ENCODE data around the gene PCGF3.
"Not testable (repeated sequence)": the region's sequence is repeated elsewhere in the genome, so short reads cannot be mapped to it uniquely, and the experiment has no call there.

Gene PCGF3

DNA sequence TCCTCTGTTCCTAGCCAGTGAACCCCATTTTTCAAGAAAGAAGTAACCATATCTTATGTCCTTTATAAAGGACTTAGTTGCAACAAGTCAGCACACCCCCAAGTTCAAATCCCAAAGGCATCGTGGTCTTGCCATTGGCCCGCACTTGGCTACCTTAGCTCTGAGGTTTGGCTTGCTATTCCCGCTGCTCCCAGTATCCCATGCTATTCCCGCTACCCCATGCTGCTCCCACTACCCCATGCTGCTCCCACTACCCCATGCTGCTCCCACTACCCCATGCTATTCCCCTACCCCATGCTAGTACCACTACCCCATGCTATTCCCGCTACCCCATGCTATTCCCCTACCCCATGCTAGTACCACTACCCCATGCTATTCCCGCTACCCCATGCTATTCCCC, 37.4 kb upstream of the PCGF3 start:
- not testable (repeated sequence) for DNase-seq

DNA sequence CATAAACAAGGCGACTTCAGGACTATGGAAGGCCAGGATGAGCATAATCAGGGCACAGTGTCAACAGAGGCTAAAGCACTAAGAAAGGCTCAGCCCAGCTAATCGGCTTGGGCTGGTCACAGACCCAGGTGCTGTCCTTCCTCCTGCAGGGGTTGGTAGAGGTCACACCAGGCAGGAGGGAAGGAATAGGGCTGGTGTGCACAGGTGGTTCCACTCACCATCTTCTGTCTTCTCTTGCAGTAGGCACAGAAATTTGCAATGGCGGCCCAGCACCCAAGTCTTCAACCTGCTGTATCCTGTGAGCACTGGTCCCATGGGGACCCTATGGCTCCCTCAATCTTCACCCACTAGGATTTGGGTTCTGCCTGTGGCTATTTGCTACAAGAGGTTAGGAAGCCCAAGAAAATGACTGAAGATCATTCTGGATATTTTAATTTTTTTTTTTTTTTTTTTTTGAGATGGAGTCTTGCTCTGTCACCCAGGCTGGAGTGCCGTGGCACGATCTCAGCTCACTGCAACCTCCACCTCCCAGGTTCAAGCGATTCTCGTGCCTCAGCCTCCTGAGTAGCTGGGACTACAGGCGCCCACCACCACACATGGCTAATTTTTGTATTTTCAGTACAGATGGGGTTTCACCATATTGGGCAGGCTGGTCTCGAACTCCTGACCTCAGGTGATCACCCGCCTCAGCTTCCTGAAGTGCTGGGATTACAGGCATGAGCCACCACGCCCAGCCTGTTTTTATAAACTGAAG, 35.6 kb upstream of the PCGF3 start:
- DNase-seq, result not testable (repeated sequence)

DNA sequence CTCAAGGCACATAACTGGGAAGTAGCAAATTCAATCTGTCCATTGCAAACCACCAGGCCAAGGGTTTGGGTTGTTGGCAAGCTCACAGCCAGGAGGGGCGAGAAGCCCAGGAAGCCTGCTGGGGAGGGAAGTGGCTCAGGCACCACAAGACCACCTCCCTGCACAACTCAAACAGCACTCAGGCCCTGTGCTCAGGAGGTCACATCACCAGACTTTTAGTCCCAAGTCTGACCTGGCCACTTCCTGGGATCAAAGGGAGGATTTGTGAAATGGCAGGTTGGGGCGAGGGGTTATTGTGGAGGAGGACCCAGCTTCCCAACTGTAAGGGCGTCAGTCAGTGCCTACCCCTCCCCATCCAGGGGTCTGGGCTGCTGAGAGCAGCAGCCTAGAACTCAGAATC, 33.9 kb upstream of the PCGF3 start:
- DNase-seq, result no peak

DNA sequence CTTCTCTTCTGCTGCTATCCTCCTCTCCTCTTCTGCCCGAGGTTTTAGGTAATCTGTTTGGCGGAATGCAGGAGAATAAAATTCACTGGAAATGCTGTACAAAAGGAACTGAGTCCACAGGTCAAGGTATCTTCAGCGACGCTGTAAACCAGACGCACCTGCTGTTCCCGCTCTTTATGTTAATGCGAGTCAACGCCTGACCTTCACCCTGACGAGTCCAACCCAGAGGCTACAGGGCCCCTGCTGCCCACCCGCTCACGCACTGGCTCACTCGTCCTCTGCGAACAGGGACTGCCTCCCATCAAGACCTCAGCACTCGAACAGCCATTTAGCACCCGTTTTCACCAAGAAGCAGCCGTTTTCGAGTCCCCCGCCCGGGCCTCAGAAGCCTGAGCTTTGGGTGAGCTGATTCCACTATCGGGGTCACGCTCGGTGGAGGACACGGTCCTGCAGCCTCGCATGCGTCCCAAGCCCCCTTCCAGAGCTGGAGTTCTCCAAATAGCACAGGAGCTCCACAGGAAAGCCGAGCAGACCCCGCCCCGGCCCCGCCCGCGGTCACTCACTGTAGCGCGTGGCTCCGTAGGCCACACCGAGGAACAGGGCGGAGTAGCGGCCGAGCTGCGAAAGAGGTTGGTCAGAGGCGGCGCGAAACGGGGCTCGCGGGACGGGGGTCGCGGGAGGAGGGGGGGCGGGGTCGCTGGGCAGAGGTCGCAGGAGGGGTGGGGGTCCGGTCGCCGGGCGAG, 32.1 kb upstream of the PCGF3 start:
- no peak for DNase-seq

DNA sequence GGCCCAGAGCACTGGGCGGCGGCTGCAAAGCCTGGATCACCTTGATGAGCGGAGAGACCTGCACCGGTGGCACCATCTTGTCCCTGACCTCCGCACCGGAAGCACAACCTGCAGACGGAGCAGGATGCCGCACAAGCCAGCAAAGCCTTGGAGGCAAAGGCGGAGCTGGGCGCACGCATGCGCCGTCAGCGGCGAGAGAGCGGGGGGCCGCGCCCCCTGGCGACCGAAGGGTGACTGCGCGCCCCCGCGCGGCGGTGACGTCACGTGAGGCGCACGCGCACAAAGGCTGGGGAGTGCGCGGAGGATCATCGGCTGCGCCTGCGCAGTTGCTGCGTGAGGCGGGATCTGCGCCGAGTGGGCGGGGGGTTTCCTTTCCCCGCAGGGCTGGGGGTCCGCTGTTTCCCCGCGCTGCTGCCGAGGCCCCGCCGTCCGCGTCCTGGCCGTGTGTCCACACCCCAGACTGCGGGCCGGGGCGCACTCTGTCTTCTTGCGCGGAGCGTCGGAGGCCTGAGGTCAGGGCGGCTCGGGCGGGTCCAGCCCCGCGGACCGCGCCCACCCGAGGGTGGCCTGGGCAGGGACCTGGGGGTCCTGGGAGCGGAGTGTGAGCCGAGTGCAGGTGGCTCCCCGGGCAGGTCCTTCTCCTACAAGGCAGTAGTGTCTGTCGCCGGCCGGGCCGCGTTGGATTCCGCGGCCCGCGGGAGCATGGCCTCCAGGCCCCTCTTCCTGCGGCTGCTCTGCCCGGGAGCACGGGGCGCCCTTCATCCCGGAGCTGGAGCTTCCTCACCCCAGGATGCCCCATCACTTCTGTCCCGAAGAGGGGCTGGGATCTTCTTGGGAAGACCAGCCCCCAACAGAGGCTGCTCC, 31.2 kb upstream of the PCGF3 start, which contains the start of the genes ATP5ME and MYL5:
ATP5ME (minus strand) TSS at position 105 of the 864 bp plus-strand sequence; CDS start at position 76, 29 bp downstream.
MYL5 (plus strand) TSS at position 371 of the 864 bp plus-strand sequence. CDS start 3,485 bp downstream, outside the sequence.
- DNase-seq, result peak; percentile 96

DNA sequence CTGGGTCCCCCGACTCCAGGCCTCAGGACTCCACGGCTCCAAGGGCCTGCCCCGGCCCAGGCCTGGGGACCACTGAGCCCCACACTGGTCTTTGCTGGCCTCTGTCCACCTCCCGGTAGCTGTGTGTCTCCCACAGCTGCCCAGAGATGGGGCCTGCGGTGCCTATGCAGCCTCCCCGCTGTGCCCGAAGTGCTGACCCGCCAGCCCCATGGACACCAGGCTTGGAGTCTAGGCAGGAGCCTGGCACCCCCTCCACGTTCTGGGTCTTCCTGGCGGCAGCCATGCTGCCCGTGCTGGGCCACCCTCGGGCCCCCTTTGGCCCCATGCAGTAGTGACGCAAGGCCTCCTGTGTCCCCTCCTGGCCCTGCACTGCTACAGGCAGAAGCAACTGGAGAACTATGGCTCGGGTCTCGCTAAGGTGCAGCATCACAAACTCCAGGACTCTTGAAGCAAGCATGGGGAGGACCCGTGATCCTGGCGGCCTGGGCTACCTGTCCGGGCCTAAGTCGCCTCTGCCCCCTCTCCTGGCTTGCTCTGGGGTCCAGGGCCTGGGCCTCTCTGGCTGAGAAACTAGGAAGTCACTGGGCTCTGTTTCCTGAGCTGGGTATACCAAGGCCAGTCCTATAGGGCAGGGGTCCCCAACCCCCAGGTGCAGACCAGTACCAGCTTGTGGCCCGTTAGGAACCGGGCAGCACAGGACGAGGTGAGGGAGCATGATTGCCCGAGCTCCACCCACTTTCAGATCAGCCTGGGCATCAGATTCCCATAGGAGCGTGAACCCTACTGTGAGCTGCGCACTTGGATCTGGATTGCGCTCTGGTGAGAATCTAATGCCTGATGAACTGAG, 30.4 kb upstream of the PCGF3 start:
- no peak for DNase-seq

DNA sequence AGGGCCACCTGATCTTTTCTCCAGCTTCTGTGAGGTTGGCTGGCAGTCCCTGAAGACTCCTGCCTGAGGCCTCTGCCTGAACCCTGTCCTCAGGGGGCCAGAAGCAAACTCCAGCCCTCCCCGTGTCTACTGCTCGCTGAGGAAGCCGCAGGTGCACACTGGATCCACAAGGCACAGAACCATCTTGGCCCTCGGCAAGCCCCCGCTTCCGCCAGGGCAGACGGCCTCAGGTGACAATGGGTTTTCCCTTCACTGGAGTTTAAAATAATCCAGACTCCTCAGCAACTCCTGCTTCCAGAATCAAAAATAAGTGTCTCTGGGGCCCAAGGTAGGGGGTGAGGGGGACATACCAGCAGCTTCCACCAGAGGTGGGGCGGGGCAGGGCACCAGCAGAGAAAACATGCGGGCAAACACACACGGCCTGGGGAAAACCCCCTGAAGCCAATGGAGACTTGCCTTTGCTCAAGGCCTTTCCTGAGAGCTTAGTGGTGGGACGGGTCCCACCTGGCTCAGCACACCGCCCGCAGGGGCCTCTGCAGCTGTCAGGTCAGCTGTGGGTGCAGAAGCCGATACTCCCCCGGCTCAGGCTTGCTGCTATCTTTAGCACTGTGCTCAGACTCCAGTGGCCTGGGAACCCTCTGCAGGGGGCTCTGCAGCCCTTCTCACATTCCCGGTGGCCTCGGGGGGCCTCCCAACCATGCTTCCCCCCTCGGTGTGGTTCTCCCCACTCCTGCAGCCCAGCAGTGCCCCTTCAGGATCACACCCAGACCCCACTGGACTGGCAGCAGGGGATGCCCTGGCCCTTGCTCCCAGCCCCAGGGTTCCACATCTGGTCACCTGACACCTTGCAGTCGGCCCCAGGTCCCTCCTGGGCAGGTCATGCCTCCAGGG, 29.4 kb upstream of the PCGF3 start:
- DNase-seq, result no peak

DNA sequence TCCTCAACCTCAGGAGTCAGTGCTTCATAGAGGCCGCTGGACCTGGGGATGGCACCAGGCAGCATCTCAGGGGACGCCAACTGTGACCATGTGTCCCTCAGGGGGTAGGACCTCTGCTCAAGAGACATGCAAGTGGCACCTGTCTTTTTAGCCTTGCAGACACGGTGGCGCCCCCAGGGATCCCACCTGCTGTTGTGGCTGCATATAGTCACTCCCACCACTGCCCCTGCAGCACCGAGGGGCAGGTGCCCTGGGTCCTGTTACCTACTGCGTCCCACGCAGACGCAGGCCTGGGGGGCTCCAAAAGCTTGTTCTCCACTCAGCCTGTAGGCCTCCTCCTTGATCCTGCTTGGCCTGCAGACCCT, 28.8 kb upstream of the PCGF3 start:
- DNase-seq, result no peak

DNA sequence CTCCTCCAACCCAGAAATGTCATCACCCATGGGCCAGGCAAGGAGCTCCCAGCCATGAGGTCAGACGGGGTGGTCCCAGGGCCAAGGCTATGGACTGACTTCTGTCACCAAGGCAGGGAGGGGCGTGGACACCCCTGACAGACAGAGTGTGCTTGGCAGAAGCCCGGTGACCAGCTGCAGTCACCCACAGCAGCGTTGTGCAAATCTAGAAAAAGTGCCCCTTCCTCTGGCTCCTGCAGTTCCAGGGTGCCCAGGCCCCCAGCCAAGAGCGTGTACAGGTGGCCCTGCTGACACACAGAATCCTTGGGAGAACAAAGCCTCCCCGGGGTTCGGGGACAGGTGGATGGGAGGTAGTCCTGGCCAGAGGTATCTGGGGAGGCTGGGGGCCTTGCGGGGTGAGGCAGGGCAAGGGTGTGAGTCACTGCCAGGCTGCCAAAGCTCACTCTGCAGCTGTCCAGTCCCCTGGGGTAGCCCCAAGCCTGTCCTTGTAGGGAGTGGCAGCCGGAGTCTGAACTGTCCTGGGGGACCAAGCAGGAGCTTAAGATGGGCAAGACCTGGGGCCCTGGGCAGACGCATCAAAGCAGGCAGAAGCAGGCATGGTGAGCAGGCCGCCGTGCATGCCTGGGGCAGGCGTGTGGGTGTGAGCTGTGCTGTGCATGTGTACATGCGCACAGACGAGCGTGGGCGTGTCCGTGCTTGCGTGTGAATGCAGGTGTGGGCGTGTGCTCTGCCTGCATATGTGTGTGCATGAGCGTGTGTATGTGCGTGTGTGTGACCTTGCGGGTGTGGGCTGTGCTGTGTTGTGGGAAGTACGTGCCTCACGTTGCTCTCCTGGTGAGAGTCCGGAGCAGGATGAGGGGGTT, 28.0 kb upstream of the PCGF3 start:
- DNase-seq, result peak; percentile 50

DNA sequence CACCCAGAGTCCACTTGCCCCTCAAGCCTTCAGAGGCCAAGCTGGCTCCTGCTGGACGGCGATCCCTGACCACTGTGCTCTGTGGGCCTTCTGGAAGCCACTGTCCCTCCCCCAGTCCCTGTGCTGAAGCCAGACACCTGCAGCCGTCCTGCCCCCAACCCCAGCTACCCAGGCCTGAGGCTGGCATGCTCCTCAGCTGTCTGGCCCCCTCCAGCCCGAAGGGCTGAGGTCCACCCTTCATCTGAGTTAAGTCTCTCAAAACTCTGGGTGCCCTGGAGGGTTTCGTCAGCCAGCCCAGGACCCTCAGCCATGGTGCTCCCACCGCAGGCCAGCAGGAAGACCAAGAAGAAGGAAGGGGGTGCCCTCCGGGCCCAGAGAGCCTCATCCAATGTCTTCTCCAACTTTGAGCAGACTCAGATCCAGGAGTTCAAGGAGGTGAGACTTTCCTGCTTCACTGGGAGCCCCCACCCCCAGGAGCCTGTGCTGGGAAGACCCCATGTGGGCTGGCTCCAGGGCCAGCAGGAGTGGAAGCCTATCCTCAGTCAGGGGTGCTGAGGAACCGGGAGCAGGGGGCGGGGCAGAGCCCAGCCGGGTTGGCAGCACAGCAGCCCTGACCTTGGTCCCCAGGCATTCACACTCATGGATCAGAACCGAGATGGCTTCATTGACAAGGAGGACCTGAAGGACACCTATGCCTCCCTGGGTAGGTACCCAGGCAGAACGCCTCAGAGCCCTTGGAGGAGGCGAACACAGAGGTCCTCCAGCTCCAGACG, 27.1 kb upstream of the PCGF3 start:
- no peak for DNase-seq

DNA sequence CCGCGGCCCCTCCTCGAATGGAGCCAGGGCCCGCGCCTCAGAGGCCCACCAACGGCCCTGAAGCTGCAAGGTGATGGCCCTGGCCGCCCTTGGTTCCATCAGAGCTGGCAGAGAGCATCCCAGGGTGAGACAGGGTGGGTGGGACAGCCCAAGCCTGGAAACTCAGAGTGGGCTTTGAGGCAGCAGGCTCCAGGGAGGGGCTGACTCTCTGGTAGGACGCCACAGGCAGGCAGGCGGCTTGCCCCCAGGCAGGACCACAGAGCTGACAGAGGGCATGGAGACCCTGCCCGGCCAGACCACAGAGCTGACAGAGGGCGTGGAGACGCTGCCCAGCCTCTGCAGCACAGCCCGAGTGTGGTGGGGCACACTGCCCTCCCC, 26.5 kb upstream of the PCGF3 start:
- DNase-seq, result no peak

DNA sequence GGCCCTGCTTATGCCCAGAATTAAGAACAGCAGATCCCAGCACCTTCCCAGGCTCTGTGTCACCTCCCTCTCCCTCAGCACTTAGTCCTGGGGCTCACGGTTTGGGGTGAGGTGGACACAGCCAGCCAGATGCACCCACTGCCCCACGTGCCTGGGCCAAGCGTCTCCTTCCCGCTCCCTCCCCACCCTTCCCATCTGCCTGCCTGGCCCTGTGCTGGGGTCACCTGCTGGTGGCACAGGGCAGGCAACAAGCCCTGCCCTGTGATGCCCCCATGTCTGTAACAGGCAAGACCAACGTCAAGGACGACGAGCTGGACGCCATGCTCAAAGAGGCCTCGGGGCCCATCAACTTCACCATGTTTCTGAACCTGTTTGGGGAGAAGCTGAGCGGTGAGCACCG, 26.0 kb upstream of the PCGF3 start:
- DNase-seq, result no peak

DNA sequence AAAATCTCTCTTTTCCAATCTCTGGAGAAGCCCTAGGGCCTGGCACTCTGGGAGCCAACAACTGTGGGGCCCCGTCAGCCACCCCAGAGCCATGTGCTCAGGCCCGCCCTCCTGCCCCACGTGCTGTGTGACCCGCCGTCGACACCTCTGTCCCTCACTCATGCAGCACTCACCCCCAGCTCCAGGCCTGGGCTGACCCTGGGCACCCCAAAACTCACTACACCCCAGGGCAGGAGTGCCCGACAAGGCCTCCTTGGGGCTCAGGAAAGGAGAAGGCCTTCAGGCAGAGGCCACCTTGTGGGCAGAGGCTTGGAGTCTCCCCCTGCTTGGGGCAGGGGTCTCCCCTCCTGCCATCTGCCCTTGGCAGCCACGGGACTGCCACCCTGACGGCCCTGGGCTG, 25.5 kb upstream of the PCGF3 start:
- no peak for DNase-seq

DNA sequence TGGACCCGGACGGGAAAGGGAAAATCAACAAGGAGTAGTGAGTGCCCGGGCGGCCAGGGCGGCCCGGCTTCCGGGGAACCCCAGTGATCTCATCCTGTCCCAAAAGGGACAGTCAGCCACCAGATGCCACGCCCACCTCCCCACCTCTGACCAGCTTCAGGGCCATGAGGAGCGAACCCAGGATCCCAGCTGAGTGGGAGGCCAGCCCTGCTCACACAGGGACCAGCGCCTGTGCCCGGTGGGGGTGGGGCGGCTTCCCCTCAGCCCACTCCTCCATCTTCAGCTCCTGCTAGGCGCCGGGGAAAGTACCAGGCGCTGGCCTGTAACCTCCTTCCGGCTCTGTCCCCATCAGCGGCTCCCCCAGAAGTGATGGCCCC, 25.1 kb upstream of the PCGF3 start:
- no peak for DNase-seq

DNA sequence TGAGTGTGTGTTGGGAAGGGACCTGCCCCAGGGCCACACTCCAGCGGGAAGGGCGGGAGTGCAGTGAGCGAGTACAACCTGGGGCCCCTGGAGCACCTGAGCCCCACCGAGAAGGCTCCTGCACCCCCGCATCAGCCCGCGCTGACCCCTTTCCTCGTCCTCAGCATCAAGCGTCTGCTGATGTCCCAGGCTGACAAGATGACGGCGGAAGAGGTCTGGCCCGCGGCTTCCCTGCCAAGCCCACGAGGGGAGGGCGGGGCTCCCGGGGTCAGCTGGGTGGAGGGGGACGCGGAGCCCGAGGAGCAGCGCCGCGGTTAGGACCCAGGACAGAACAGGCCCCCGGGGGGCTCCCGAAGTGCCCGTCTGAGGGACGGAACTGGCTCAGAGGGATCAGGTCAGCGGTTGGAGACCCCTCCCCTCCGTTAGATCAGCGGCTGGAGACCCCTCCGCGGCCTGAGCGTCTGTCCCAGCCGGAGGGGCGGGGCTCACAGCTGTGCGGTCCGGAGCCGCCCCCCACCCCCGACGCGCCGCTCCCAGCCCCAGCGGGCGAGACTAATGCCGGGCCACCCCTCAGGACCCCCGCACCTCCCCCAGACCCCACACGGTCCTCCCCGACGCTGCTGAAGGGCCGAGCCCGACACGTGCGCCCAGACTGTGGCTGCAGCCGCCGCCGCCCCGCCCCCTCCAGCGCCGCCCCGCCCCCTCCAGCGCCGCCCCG, 24.5 kb upstream of the PCGF3 start:
- DNase-seq, result peak; percentile 30

DNA sequence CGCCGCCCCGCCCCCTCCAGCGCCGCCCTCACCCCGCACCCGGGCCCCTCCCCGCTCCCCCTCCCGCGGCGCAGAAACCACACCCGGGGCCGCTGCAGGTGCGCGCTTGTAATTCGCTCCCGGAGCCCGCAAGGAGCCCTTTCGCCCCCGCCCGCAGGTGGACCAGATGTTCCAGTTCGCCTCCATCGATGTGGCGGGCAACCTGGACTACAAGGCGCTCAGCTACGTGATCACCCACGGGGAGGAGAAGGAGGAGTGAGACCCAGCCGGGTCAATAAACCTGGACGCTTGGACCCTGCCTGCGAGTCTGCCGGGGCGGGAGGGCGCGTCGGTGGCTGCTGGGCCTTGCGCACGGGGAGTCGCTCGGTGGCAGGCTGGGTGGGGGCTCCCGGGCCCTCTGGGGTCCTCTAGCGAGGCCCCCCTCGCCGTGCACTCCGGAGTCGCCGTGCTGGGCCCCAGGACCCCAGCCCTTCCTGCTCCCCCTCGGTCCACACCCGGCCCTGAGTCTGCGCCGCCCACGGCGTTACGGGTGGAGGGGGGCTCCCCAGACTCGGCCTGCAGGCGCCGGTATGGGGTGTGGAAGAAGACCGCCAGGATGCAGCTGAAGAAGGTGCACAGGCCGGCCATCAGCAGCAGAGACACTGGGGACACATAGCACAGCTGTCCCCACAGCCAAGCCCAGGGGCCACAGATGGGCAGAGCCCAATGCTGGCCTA, 23.7 kb upstream of the PCGF3 start:
- DNase-seq, result peak; percentile 79

DNA sequence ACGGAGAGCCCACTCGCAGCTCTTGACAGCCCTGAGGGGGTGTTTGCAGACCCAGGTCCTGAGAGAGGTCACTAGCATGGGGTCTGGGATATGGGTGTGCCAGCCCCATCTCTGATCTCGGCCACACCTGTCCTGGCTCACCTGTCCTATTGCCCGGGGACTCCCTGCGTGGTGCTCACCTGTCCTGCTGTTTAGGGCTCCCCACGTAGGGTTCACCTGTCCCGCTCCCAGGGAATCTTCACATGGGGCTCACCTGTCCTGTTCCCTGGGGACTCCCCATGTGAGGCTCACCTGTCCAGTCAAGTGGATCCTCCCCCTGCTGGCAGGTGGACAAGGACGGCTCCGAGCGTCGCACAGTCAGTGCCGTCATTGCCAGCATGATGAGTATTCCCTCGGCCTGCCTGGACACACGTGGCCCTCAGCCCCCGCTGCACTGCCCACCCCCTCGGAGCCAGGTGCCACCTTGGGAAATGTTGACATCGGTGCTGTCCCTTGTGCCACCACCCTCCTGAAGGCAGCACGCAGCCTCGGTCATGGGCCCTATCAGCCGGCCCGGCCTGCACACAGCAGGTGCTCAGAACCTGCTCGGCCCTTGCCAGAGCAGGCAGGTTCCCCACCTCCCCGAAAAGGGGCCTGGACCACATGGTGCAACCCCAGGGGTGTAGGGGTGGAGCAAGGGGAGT, 23.0 kb upstream of the PCGF3 start:
- DNase-seq, result peak; percentile 18

Data from NCI-H774 (cell line).